ENCODE measurements around the gene PSEN1. TPM values are rescaled to one million over a fixed set of nuclear protein-coding genes. Genes with fewer than 3 reads are reported as not detected.

Gene PSEN1
- total and polyA plus RNA-seq, 2 of the 8 experiments (the other 6 are each of a cell fraction or from before 2014, with no cell fraction given), result 10.1 to 38.7 TPM

DNA sequence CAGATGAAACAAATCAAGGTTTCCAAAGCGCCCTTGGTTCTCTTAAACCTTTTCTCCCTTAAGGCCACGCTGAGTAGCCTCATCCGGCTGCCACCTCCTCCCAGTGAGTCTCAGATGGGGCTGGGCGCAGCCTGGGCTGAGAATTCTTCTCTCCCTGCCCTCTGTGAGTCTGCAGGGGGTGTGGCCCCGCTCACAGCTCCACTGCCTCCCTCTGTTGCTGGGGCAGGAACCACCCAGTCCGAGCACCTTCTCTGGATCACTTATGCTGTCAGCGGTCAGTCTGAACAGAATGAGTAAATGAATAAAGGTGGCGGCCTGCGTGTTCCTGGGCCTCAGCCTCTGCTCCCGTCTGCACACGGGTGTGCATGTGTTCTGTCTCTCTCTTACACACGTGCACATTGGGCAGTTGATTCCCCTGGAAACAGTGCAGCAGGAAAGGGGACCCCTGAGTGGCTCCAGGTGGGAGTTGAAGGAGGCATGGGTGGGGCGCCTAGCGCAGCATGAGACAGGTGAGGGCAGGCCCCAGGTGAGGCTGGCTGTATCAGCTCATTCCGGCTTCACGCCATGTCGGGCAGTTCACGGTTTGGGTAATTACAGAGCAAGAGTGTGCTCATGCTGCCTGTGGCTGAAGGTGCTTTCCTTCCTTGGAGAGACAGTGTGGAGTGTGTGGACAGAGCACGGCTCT is 105.3 kb downstream of the PSEN1 start (continued):
- TF ChIP-seq, protein P1, sequence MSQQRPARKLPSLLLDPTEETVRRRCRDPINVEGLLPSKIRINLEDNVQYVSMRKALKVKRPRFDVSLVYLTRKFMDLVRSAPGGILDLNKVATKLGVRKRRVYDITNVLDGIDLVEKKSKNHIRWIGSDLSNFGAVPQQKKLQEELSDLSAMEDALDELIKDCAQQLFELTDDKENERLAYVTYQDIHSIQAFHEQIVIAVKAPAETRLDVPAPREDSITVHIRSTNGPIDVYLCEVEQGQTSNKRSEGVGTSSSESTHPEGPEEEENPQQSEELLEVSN (IDR thresholded peaks at IDR 0.05), result no peak
- no peak for TF ChIP-seq SIX5 (IDR thresholded peaks at IDR 0.05; ENCODE audit: low read depth, low read length)
- no peak for TF ChIP-seq CBX8 (IDR thresholded peaks at IDR 0.05; ENCODE audit: borderline replicate concordance, low read depth, low read length)
- TF ChIP-seq RAD21 (IDR thresholded peaks at IDR 0.05 in 1 of 2, conservative IDR thresholded peaks at IDR 0.05 in 1 of 2; ENCODE audit: low read depth in 2 of 2, low read length in 2 of 2), result no peak
- no peak for TF ChIP-seq CBX5 (IDR thresholded peaks at IDR 0.05; ENCODE audit: low read depth, low read length)
- TF ChIP-seq, protein P2, sequence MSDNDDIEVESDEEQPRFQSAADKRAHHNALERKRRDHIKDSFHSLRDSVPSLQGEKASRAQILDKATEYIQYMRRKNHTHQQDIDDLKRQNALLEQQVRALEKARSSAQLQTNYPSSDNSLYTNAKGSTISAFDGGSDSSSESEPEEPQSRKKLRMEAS (IDR thresholded peaks at IDR 0.05), result no peak
- no peak for TF ChIP-seq RFX5 (IDR thresholded peaks at IDR 0.05; ENCODE audit: borderline replicate concordance, low read depth, low read length)

Measured in H1 (cell line).